ENCODE data around the gene SORT1.
A peak's percentile ranks its signal among the peaks of the same experiment; 100 is the strongest.
"Not testable (repeated sequence)": the region's sequence is repeated elsewhere in the genome, so short reads cannot be mapped to it uniquely, and the experiment has no call there.

Gene SORT1

GRCh38 chr1:109397581-109398342 lies at the start of gene SORT1:
Gene SORT1, minus strand, starts transcription at chr1:109397918. Its CDS starts 26 bp downstream, at chr1:109397892.
- peak; percentile 93 for DNase-seq

DNA sequence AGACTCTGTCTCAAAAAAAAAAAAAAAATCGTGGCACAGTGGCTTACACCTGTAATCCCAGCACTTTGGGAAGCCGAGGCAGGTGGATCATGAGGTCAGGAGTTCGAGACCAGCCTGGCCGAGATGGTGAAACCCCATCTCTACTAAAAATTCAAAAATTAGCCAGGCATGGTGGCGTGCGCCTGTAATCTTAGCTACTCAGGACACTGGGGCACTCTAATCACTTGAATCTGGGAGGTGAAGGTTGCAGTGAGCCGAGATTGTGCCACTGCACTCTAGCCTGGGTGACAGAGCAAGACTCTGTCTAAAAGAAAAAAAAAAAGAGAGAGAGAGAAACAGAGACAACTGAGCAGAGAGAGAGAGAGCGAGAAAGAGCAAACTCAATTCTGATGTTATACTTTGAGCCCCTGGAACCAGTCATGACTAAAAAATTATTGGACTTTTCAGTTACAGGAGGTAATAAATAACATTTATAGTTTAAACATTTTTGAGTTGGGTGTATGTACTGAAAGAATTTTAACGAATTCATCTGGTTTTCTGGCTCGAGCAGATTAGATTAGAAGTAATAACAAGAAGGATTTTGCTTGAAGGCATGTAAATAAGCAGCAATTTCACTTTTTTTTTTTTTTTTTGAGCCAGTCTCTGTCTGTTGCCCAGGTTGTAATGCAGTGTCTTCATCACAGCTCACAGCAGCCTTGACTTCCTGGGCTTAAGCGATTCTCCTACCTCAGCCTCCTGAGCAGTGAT lies 48.4 kb upstream of the SORT1 start:
- DNase-seq, result not testable (repeated sequence)

- DNase-seq, result peak; percentile 9
These were observed 46.6 kb upstream of the SORT1 start for GRCh38 chr1:109444346-109444745.

DNA sequence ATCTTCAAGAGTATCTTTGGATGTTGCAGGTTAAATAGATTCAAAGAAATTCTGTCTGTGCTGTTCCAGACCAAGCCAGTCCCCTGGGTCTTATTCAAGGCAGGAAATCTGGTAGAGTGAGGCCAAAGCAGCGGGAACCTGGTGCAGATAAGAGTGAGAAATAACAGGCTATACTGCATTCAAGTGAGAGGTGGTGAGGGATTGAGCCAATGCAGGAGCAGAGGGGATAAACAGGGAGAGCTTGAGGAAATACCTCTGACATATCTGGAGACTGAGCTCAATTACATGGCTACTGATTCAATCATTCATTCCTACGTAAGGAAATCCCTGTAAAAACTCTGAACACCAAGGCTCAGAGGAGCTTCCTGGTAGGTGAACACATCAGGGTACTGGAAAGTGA lies 45.8 kb upstream of the SORT1 start:
- no peak for DNase-seq

GRCh38 chr1:109441069-109441468 lies 43.4 kb upstream of the SORT1 start:
- no peak for DNase-seq

DNA sequence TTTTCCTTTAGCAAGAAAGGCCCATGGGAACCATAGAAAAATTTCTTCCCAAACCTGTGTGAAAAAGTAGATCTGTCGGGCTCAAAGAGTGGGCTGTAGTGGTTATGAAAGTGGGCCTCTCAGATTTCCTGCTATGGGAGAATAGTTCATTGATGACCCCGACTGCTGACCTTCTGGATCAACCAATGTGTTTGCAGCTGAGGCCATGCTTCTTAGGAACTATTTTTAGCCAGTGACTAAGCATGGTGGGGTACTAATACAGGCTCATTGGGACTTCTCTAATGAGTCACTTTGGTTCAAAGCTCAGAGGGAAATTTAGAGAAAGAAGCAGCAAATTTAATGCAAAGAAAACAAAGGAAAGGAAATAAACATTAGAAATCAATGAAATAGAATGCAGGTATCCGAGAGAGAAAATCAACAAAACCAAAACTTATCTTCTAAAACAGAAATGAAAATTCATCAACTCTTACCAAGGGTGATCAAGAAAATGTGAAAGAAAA lies 41.1 kb upstream of the SORT1 start:
- peak; percentile 6 for DNase-seq

DNA sequence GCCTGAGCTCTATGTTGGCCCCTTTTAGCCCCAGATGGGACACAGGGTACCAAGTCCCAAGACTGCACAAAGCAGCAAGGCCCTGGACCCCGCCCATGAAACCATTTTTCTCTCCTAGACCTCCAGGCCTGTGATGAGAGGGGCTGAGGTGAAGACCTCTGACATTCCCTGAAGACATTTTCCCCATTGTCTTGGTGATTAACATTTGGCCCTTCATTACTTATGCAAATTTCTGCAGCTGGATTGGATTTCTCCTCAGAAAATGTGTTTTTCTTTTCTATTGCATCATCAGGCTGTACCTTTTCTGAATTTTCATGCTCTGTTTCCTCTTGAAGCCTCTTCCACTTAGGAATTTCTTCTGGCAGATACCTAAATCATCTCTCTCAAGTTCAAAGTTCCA lies 36.8 kb upstream of the SORT1 start:
- DNase-seq, result no peak

DNA sequence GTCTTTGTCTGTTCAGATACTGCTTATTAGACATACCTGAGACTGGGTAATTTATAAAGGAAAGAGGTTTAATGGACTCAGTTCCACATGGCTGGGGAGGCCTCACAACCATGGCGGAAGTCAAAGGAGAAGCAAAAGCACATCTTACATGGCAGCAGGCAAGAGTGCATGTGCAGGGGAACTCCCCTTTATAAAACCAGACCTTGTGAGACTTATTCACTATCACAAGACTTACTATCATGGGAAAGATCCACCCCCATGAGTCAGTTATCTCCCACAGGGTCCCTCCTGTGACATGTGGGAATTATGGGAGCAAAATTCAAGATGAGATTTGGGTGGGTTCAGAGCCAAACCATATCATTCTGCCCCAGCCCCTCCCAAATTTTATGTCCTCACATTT lies 35.6 kb upstream of the SORT1 start:
- DNase-seq, result no peak

DNA sequence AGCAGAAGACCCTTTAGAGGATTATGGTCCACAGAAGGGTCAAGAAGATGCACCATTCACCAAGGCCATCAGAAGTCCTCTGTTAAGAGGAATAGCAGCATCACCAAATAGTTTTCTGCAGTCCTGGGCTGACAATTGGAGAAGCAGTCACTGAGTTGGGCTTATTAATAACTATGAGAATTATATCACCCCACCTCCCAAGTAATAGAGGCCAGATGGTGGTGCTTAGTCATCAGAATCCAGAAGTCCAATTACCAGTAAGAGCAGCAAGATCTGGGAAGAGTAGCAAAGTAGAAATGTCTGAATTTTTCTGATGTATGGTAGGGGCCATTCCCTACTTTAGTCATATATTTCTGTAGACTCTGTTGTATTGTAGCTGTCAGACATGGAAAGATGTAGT lies 34.6 kb upstream of the SORT1 start:
- DNase-seq, result no peak

DNA sequence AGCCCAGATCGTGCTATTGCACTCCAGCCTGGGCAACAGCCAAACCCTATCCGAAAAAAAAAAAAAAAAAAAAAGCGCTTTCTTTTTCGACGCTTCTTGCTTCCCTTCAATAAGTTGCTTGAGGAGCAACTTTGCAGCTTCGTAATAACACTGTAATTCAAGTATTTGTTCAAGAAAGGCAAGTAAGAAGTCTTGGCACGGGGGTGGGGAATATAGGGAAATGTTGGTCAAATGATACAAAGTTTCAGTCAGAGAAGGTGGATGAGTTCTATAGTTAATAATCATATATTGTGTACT lies 29.4 kb upstream of the SORT1 start:
- DNase-seq, result no peak

GRCh38 chr1:109426281-109427170 lies 28.8 kb upstream of the SORT1 start, which contains the start of gene PSMA5:
Gene PSMA5, minus strand, starts transcription at chr1:109426448. Its CDS starts 118 bp downstream, at chr1:109426330.
- DNase-seq, result peak; percentile 100

DNA sequence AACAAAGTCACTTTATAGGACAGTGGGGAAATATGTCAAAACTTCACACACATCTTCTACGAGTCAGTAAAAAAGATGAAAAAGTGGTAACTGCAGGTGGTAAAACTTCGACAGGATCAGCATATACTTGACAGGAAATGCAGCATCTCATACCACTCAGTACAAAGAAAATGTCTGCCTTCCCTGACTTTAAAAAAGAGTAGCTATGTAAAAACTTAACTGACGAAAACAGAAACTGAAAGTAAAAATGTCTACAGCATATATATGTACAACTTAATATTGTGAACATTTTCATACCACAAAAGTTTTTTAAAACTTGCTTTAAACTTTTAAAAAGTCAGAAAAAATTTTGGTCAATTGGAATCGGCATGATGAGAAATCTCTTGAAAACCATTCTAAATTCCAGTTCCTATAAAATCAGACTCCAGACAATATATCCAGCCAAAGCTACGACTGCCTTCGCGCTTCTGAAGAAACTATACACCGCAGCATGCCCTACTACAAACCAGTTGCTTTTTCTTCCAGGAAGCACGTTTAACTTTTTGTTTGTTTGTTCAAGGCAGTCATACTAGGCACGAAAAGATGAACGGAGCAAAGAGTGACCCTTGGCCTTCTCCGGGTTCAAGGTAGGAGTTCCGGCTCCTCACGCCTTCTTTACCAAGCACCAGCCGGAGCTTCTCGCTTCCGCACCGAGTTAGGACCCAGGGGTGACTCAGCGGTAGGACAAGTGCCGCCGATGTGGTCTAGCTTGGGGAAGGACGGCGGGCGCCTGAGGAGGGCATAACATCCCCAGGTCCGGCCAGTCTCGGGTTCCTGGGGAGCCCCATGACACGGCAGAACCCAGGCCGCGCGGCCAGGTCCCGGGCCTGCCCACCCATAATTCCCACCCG lies 27.9 kb upstream of the SORT1 start:
- peak; percentile 83 for DNase-seq

DNA sequence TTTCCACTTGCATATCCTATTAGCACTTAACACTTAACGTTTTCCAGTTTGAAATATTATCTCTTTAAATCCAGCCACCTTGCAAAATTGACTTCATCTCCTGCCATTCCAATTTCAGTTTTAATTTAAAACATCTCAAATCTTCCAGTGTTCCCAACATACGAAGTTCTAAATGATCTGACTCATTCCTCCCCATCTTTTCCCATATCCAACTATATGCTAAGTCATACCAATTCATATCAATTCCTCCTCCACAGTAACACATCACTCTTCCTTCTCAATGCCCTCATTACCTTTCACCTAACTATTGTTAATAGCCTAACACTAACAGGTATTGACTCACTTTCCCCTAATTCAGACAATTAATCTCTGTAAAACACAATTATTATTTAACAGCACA lies 25.8 kb upstream of the SORT1 start:
- DNase-seq, result no peak

- no peak for DNase-seq
These were observed 14.8 kb upstream of the SORT1 start for GRCh38 chr1:109412551-109412950.

DNA sequence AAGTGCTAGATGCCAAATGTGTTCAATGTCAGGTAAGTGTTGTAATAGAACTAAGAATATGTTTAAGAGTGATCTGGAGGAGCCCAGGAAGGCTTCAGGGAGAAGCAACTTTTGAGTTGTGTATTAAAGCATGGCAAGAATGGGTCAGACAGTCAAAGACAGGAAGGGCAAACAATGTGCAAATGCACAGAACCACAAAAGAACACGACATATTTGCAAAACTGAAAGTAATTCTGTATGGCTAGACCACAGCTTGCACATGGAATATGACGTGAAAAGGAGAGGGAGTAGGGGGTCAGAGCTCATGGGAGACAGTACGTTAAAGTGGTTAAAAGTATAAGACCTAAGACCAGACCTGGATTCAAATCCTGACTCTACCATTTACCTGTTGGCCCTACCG lies 7.1 kb upstream of the SORT1 start:
- no peak for DNase-seq

DNA sequence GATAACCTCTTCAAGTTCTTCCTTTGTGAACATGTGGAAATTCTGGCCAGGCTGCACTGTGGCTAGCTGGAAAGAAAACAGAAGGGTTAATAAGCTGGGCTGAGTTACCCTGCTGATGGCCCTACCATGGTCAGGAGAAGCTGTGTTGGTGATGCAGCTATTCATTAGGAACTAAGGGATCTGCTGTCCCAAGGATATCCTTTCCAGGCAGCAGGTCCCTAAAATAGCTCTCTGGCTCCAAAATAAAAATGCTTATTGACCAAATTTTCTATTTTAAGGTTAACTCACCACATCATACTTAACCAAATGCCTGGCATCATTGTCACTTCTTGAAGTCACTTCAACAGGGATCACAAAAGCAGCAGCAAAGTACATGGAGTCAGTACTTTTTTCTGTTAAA lies 4.3 kb upstream of the SORT1 start:
- no peak for DNase-seq

GRCh38 chr1:109400035-109400655 lies 2.4 kb upstream of the SORT1 start:
- no peak for DNase-seq

DNA sequence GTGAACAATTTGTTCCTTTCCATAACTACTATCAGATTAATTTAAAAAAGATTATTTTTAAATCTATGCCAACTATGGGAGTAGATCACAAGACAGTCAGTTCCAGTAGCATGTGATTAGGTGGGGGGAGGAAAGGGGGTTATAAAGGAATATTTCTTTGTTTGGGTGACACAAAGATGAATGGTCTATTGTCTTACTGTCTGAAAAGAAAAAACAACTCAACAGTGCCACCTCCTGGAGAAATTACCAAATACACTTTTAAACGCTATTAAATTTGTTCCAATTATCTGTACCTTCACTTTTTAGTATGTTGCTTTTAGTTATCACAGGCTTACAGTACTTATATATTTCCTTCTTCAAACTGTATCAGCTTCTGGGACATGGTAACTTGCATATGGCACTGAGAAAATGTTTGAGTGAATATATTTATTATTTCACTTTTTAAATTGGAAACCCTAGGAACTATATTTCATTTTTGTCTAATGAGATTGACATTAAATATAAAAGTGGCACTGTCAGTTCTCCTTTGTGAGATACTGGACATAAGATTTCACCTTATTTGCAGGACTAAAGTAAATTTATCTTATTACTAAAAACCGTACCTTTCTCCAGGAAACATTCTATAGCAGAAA lies 1.7 kb upstream of the SORT1 start:
- DNase-seq, result peak; percentile 76

- peak; percentile 74 for DNase-seq
These were observed 866 bp upstream of the SORT1 start for GRCh38 chr1:109398343-109399225.

All from DMS53 (cell line).